ENCODE measurements around the gene IKZF1. TPM values are rescaled to one million over a fixed set of nuclear protein-coding genes. Genes with fewer than 3 reads are reported as not detected.

Gene IKZF1
- total RNA-seq, 1 experiment from 2014 or later, result 0.77 TPM

- BruUV-seq (replicated peaks), result no TSS peak
- no peak overlapping the region for H3K27ac ChIP-seq (ENCODE audit: low read length)
- no peak for DNase-seq (ENCODE audit: low read depth, low spot score)
- CTCF ChIA-PET, result no interaction called here
- H3K4me1 ChIP-seq (ENCODE audit: control insufficient read depth, insufficient read depth, low read length), result no peaks in the 10 kb centered on the region
- in situ Hi-C loops (cut with HindIII; ENCODE audit: low pct_unique_long_range_greater_than_20kb, low sequenced_read_pairs), result no loop called here
- peaks cover 37% of the 10 kb centered on the region for H3K27me3 ChIP-seq (ENCODE audit: control insufficient read depth, insufficient read depth, low read length)
- no peak for ATAC-seq
- H3K4me3 ChIP-seq (ENCODE audit: low read depth in 2 of 2, low read length in 2 of 2), result no peak overlapping the region
- H3K36me3 ChIP-seq (ENCODE audit: control insufficient read depth, insufficient read depth, low read length), result no peaks in the 10 kb centered on the region
- intact Hi-C loops (cut with micrococcal nuclease; ENCODE audit: unreplicated experiment), result no loop called here
- POLR2A ChIA-PET, result no interaction called here
- H3K9me3 ChIP-seq (ENCODE audit: control insufficient read depth, insufficient read depth, low read depth, low read length), result no peaks in the 10 kb centered on the region
- TF ChIP-seq TCF7L2 (IDR thresholded peaks at IDR 0.05; ENCODE audit: low read depth, low read length) (no peak), CTCF (IDR thresholded peaks at IDR 0.05) (no peak), REST (IDR thresholded peaks at IDR 0.05; ENCODE audit: insufficient read depth in 1 of 2, low read depth in 2 of 2, low read length in 1 of 2) (no peak)
Observed at GRCh38 chr7:50317697-50318669, 13.5 kb downstream of the IKZF1 start.

- TF ChIP-seq TCF7L2 (IDR thresholded peaks at IDR 0.05; ENCODE audit: low read depth, low read length) (no peak), POLR2AphosphoS5 (IDR thresholded peaks at IDR 0.05; ENCODE audit: low read depth, low read length) (no peak), REST (IDR thresholded peaks at IDR 0.05; ENCODE audit: insufficient read depth in 1 of 2, low read depth in 2 of 2, low read length in 1 of 2) (no peak), SIN3A (IDR thresholded peaks at IDR 0.05; ENCODE audit: borderline replicate concordance, insufficient read depth, low read depth, low read length) (no peak), CTCF (IDR thresholded peaks at IDR 0.05) (no peak)
- Histone ChIP-seq H3K36me3 (ENCODE audit: control insufficient read depth, insufficient read depth, low read length) (no peaks in the 10 kb centered on the region), H3K27ac (ENCODE audit: low read length) (no peak overlapping the region), H3K27me3 (ENCODE audit: control insufficient read depth, insufficient read depth, low read length) (peaks cover 46% of the 10 kb centered on the region), H3K4me1 (ENCODE audit: control insufficient read depth, insufficient read depth, low read length) (no peaks in the 10 kb centered on the region), H3K4me3 (ENCODE audit: low read depth in 2 of 2, low read length in 2 of 2) (no peak overlapping the region), H3K9me3 (ENCODE audit: control insufficient read depth, insufficient read depth, low read depth, low read length) (no peaks in the 10 kb centered on the region)
- ChIA-PET POLR2A (no interaction called here), CTCF (no interaction called here)
- BruUV-seq (replicated peaks), result no TSS peak
- intact Hi-C loops (cut with micrococcal nuclease; ENCODE audit: unreplicated experiment), result no loop called here
- in situ Hi-C loops (cut with HindIII; ENCODE audit: low pct_unique_long_range_greater_than_20kb, low sequenced_read_pairs), result no loop called here
- ATAC-seq, result no peak
- DNase-seq (ENCODE audit: low read depth, low spot score), result no peak
Observed at GRCh38 chr7:50321487-50322067, 17.1 kb downstream of the IKZF1 start.
